Skin of body (tissue), 2 donors: ENCODE results near the gene HS3ST1. TPM values are rescaled to one million over a fixed set of nuclear protein-coding genes. Genes with fewer than 3 reads are reported as not detected.

ENCODE experiments used
- DNase-seq: peaks from one replicate; lab custom pipeline; 2025; lab: John Stamatoyannopoulos, UW
- total RNA-seq: library from RNA; depleted of rRNA; stranded (reverse); fragments of >200 nt; gene quantifications from one replicate; pipeline ENCODE4 v1.2.3, GENCODE V29; 2014

The HS3ST1 gene
- 0.69 TPM for total RNA-seq

DNA sequence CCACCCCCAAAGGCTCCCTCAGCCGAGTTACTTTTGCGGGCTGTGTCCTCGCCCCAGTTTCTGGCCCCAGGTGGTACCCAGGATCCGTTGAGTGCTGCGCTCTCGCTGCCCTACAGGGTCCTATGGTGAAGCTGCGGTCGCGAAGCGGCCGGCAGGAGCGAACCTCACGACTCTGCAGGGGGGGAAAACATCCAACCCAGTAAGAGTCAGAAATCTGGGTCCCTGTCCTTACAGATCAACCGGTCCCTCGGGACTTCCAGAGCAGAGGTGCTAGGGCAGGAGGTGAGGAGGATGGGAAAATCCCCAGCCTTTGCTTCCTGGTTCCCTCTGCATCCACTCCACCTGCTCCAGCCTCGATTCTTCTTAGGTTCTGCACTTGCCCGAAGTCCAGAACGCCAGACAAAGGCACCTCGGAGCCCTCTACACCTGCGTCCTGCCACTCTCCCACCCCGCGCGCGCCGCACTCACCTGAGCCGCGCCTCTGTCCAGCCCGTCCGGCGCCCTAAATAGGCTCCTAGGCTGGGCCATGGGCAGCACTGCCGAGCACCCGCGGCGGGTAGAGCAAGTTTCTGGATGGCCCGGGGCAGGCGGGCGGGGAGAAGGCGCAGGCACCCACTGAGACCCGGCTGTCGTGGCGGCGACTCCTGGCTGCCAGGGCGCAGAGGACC, at the start of gene HS3ST1:
Gene HS3ST1 (minus strand): TSS at position 664 of the 668 bp plus-strand sequence. CDS start 28,889 bp downstream, outside the sequence.
- DNase-seq: no peak

DNA sequence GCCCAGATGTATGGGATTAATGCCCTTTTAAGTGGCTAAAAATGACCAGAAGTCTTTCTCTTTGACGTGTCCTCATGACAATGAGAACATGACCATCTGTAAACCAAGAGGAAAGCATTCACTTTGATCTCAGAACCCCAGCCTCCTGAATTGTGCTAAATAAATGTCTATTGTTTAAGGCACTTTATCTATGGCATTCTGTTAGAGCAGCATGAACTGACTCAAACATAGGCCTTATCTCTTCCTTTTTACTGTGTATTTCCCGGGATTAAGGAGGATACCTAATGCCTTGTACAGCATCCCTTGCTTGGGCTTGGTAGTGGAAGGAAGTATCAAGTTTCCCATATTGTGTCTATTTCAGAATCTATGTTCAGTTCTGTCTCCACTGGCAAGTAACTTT, 47.2 kb upstream of the HS3ST1 start:
- DNase-seq: no peak

DNA sequence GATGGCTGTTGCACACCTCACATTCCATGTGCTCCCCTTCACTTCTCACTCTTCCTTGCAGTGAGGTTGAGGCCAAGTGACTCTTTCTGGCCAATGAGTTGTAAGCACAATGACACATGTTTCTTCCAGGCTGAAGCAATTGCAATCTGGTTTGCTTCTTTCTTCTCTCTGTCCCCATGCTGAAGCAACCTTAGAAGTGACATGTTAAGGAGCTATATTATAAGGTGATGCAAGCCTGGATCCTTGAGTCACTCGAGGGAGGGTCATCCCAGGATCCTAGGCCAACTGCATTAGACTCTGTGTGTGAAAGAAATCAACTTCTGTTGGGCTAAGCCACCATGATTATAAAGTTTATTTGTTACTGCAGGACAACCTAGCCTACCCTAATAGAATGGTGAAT, 45.5 kb upstream of the HS3ST1 start:
- no peak for DNase-seq

DNA sequence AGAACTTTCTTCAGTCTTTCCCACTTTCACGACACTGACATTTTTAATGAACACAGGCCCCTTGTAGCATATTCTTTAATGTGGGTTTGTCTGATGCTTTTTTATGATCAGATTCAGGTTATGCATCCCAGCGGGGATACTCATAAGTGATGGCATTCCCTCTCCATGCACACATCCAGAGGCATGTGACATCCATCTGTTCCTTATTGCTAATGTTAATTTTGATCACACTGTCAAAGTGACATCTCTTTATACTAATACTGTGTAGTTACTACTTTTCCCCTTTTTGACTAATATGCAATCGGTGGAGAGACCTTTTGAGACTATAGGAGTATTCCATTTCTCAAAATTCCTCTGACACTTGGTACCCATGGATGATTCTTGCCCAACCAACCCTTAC, 43.8 kb upstream of the HS3ST1 start:
- DNase-seq: no peak

DNA sequence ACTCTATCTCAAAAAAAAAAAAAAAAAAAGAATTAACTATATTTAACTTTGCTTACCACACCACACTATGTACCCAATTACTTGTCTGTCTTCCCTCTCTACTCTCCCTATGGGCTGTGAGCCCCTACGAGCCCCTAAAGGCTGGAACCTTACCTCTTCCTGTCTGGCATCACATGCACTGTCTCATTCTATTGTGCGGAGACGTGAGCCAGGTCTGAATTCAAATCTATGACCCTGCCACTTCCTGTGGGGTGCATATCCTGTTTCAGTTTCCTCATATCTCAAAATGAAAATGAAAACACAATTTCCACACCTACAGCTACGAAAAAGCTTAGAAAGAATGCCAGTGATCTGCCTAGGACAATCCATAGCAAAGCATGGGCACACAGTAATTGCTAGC, 42.9 kb upstream of the HS3ST1 start:
- no peak for DNase-seq

DNA sequence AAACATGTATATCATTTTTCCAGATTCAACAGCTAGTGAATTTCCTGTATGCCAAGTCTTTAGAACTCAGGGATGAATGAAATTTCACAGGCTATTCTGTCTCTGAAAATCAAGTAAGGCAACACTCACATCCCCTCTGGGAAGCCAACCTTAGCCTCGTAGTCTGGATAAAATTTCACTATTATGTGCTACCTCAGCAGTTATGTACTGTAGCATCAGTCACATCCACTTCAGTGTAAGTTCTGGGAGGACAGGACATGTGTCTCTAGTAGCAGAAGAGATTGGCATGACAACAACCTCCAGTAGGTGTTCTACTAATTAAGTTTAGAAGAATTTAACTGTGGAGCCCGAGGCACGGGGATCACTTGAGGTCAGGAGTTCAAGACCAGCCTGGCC, 42.4 kb upstream of the HS3ST1 start:
- DNase-seq: no peak

DNA sequence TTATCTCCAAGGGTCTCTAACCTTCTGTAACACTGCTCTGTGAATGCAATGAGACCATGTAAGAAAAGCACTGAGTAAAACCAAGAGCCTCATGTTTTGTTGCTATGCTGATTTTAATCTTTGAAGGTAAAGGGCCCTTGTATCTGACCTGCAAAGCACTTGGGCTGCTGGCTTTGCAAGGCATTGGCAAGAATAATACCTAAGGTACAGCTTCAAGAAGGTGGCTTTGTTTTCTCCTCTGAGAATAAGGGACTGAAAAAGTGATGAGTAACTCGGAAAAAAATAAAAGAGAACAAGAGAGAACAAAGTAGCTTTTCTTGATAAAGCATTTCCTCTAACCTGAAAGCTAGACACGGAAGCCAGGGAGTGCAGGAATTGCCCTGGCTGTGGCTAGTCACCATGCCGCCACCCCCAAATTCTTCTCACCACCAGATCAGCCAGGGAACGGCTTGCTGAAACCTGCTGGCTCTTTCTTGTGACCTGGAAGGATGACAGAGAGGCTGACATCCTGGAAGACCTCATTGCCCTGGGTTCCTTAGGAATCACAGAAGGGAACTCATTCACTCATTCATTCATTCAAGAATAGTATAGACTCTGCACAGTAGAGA, 41.8 kb upstream of the HS3ST1 start:
- no peak for DNase-seq

DNA sequence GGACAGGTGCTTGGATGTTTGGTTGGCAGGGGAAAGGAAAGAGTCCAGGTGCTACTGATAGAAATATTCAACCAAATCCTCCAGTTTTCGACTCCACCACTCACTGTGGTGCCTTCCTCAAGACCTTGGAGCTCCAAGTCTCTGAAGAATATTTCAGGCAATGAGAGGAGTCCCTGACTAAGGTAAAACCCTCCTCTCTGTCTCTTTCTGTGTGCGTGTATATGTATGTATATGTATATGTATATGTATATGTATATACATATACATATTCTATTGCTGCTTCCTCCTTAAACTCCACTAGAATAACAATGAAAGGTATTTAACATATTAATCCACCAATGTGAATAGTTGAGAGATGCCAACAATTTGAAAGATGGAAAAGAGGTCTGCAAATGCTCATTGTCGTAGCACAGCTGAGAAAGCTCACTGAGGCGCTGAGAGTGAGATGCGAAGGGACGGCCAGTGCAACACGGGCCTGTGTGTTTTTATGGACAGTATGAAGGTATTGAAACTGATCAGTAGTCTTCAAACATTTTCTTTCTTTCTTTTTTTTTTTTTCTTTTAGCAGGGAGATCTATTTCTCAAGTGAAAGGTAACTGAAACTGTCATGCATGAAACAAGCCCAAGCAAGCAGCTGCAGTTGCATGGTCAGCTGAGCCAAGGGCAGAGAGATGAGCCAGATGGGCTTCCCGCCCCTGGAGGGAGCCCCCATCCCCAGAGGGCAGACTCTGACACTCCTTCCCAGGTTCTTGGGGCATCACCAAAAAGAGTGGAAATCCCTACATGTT, 41.1 kb upstream of the HS3ST1 start:
- no peak for DNase-seq

DNA sequence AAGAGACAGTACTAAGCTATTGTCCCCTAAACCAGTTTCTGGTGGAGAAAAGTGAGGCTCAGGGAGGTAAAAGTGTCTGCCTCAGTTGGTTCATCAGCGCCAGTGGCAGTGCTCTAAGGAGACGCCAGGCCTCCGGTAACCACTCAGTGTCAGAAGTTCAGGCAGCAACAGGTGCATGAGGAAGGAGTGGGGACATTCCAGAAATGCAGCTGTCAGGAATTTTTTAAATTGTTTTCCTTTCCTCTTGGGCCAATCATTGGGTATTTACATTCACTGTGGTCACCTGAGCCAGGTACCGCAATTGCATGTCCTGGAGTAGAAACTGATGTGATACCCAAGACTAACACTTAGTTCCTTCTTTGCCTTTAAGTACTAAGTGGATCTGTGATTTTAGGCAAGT, 40.2 kb upstream of the HS3ST1 start:
- DNase-seq: no peak

DNA sequence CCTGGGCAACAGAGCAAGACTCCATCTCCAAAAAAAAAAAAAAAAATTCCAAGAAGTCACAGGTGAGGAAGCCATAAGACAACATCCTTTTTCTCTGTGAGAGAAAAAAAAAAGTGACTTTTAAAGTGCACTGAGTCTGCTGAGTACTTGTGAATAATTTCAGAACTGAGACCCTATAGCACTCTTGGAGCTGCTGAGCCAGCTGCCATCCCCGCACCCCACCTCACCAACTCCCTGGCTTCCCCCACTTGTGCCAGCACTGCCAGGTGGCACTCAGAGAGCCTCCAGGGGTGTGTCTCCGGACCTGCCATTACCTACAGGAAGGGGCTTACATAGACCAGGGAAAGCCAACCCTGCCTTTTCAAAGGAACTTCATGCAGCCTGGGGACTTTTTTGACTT, 39.2 kb upstream of the HS3ST1 start:
- no peak for DNase-seq

DNA sequence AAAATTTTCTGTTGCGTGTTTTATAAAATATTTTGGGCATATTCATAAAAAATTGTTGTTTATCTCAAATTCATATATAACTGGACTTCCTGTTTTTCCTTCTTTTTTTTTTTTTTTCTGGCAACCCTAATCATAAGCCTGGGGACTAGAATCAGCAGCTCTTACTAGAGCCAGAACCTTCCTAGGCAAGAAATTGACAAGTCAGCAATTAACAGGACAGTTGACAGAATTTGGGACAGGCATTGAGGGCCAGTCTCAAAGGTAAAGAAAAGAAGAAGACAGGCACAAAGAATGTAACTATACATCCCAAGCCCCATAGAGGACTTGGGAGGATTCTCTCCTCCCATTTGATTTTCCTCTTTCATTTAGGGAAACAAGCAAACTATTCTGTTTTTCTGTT, 35.0 kb upstream of the HS3ST1 start:
- no peak for DNase-seq

DNA sequence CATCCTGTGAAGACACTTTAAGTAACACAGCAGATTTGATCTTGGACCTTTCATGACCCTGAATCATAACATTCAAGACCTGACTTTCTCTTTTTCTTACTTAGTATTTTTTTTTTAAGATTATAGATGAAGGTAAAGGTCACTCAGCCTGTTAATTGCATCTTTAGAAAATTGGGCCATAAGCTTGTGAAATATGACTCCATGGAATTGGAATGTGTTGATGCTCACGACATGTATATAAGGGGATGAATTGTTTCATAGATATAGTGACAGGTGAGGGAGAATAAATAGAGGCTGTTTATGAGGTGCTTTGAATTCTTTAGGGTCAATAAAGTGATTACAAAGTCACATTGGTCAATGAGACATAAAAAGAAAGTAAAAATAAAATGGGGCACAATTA, 27.7 kb upstream of the HS3ST1 start:
- DNase-seq: no peak

DNA sequence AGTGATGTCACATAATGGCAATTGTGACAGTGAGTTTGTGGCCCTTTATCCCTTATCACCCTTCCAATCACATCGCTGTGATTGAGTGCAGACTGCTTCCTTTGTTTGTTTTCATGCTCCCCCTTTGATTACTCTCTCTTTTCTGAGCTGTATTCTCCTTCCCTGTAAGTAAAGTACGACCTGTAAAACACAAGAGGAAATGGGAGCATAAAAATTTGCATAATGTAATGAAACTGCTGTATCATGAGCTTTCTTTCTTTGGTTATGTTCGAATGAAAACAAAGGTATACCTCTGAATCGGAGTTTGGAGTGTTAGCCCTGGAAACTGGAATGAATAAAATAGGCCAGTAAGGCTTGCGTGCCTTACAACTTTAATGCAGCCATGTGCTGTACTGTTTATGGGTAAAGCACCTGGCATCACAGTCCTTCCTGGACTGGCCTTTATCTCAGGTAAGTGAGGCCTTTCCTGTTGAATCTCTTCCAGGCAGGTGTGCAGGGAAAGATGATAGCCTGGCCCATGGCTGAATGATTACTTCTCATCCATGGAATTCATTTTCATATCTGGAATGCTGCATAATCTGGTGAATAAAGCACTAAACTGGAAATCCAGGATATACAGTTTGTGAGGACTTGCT, 26.6 kb upstream of the HS3ST1 start:
- no peak for DNase-seq

DNA sequence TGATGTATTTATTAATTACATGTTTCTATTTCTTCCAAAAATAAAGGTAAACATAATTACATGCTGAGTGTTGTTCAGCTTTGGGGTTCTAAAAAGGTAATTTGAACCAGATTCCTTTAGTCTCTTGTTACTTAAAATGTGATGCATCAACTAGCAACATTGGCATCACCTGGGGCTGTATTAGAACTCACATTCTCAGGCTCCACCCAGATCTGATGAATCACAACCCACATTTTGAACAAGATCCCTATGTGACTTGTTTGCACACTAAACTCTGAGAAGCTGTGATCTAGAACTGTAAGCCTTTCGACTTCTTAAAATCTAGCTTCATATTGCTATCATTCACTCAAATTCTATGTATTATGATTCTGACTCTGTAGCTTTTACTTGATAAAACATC, 23.0 kb upstream of the HS3ST1 start:
- no peak for DNase-seq

DNA sequence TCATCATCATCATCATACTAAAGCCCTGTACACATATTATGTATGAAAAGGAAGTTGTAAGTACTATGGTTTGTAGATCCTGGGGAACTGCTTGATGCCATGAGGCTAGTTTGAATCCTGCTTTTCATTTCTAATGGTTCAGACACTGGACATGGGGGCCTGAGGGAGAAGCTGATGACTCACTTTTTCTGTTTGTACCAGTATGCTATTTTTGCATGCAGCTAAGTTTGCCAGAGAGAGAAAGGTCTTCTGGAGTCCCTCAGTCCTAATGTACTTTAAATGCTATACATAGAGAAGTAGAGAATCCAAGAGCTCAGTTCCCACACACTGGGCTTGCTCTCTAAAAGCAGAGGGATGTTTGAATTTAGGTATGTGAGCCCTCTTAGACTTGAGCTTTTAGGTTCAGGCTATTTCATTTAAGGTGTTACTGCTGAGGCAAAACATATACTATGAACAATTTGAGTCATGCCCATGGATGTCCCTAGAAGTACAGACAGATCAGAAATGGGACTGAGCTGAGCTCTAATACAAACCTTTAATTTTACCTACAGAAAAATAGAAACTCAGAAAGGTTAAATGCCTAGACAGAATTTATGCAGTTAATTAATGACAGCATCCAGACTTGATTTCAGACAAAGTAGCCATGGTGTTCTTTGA, 17.6 kb upstream of the HS3ST1 start:
- no peak for DNase-seq

DNA sequence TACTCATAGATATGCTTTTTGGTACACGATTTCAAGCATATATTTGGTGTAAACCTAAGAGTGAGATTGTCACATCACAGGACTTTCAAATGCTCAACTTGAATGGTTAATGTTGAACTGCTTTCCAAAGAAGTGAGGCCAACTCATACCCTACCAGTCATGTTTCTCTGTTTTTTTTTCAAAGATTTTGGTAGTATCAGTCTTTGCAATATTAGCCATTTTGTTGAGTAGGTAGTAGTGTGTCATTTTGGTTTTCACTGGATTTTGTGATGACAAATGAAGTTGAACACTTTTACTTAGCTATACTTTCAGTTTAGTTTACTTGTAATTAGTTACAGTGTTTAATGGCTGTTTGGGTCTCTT, 12.5 kb upstream of the HS3ST1 start:
- no peak for DNase-seq

DNA sequence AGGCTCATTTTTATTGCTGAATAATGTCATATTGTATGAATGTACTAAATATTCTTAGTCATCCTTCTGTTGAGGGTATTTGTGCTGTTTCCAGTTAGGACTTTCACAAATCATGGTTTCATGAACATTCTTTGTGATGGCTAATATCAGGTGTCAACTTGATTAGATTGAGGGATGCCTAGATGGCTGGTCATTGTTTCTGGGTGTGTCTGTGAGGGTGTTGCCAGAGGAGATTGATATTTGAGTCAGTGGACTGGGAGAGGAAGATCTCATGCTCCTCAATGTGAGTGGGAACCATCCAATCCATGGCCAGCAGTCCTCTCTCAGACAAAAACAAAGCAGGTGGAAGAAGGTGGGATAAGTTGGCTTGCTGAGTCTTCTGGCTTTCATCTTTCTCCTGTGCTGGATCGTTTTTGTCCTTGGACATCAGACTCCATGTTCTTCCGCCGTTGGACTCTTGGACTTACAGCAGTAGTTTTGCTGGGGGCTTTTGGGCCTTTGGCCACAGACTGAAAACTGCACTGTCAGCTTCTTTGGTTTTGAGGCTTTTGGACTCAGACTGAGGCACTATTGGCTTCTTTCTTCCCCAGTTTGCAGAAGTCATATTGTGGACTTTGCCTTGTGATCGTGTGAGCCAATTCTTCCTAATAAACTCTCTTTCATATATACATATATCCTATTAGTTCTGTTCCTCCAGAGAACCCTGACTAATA, 11.9 kb upstream of the HS3ST1 start:
- DNase-seq: no peak

DNA sequence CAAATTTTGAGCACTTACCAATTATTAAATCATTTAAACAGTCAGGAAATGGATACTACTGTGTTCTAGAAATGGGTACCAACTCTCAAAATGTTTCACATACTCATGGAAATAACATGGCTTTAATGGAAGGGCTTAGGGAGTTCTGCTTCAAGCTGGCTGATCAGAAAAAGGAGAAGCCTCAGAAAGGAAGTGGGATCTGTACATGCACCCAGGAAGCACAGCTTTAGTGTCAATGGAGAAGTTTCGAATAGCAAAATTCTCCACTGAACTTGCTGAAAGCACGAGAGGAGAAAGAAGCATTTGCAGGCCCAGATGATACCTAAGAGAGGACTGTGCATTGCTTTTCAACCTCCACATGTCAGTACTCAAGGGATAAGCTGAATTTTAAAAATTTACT, 11.1 kb upstream of the HS3ST1 start:
- no peak for DNase-seq

DNA sequence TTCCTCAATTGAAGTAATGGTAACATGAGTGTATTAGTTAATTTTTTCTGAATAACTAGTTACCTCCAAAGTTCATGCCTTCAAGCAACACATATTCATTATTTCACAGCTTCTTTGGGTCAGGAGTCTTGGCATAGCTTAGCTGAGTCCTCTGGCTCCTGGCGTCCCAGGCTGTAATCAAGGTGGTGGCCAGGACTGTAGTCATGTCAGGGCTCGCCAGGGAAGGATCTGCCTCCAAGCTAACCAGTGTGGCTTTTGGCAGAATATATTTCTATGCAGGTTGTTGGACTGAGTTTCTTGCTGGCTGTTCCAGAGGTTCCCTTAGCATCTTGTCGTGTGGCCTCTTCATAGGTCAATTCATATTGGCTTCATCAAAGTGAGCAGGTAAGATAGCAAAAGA, 10.0 kb upstream of the HS3ST1 start:
- no peak for DNase-seq

DNA sequence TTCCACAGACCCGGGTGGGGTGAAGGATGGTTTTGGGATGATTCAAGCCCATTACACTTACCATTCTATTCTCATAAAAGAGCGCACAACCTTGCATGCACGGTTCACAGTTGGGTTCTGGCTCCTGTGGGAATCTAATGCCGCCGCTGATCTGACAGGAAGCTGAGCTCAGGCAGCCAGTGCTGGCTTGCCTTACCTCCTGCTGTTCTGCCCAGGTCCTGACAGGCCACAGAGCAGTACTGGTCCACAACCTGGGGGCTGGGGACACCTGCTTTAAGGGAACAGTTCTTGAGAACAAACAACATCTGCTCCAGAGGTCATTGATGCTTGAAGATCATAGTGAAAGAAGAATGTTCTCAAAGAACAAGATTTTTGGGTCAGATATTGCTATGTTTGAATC, 8.0 kb upstream of the HS3ST1 start:
- DNase-seq: no peak

DNA sequence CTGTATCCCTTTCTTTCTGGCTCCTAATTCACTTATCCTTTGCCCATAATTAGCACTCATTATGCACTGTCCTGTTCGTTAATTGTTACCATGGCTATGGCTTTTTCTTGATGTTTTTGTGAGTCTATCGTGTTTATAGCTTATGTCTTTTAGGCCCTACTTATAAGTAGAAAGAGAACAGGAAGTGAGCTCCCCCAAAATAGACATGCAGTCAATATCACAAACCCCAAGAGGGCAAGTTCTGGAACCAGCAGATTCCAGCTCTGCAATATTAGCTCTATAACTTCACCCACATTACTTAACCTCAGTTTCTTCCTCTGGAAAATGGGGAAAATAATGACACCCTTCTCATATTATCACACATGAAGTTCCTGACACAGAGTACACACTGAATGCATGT, 7.4 kb upstream of the HS3ST1 start:
- no peak for DNase-seq
